ENCODE results near the gene HMG20A.

- TF ChIP-seq CTCF (IDR thresholded peaks at IDR 0.05) (no peak), POLR2AphosphoS5 (IDR thresholded peaks at IDR 0.05) (no peak), POLR2A (IDR thresholded peaks at IDR 0.05) (no peak)
Observed at GRCh38 chr15:77532067-77532710, 111.5 kb downstream of the HMG20A start.

Data from prostate gland (tissue), 2 donors.